MM.1S (cell line): ENCODE data around the gene NCKAP5.
"Not testable (repeated sequence)": the region's sequence is repeated elsewhere in the genome, so short reads cannot be mapped to it uniquely, and the experiment has no call there.

Source experiments
- DNase-seq: peaks from one replicate; pipeline ENCODE4 v3.0.0-alpha.2; 2015
- H2AFZ ChIP-seq: fragments of 300-600 bp; sonication (generic); 2 replicates; pipeline ENCODE4 v1.6.0; 2016; ENCODE audit warnings: antibody characterized with exemption, low read length
- H3F3A ChIP-seq: fragments of 300-600 bp; sonication (generic); 2 replicates; pipeline ENCODE4 v1.6.1; 2016; ENCODE audit warnings: mild to moderate bottlenecking, antibody characterized with exemption, low read length, moderate library complexity, mixed read lengths; ENCODE audit not compliant: insufficient read depth
- H3K27ac ChIP-seq: fragments of 300-600 bp; sonication (generic); 2 replicates; pipeline ENCODE4 v1.5.1; 2016; ENCODE audit warnings: mild to moderate bottlenecking, low read length
- H3K27me3 ChIP-seq: fragments of 300-600 bp; sonication (generic); replicated peaks from 2 replicates; pipeline ENCODE4 v1.6.0; 2016; ENCODE audit warnings: low read length; ENCODE audit not compliant: insufficient read depth
- H3K36me3 ChIP-seq: fragments of 300-600 bp; sonication (generic); replicated peaks from 2 replicates; pipeline ENCODE4 v1.6.1; 2016; ENCODE audit warnings: mild to moderate bottlenecking, low read length, mixed read lengths; ENCODE audit not compliant: insufficient read depth
- H3K4me1 ChIP-seq: fragments of 300-600 bp; sonication (generic); 2 replicates; pipeline ENCODE4 v1.6.1; 2016; ENCODE audit warnings: low read length, mixed read lengths
- H3K4me2 ChIP-seq: fragments of 300-600 bp; sonication (generic); 2 replicates; pipeline ENCODE4 v1.6.0; 2016; ENCODE audit warnings: low read depth, low read length
- H3K4me3 ChIP-seq: fragments of 300-600 bp; sonication (generic); 2 replicates; pipeline ENCODE4 v1.5.1; 2016; ENCODE audit warnings: low read length, mixed read lengths
- H3K79me2 ChIP-seq: fragments of 300-600 bp; sonication (generic); 2 replicates; pipeline ENCODE4 v1.6.1; 2016; ENCODE audit warnings: mixed run types, low read length, mixed read lengths
- H3K9ac ChIP-seq: fragments of 300-600 bp; sonication (generic); 2 replicates; pipeline ENCODE4 v1.6.1; 2016; ENCODE audit warnings: low read length, mixed read lengths
- H3K9me2 ChIP-seq: fragments of 300-600 bp; sonication (generic); replicated peaks from 2 replicates; pipeline ENCODE4 v1.6.1; 2016; ENCODE audit warnings: mild to moderate bottlenecking, low read length, mixed read lengths; ENCODE audit not compliant: insufficient read depth
- H3K9me3 ChIP-seq: fragments of 300-600 bp; sonication (generic); replicated peaks from 2 replicates; pipeline ENCODE4 v1.6.1; 2016; ENCODE audit warnings: mild to moderate bottlenecking, low read length, mixed read lengths; ENCODE audit not compliant: insufficient read depth
- H4K20me1 ChIP-seq: fragments of 300-600 bp; sonication (generic); 2 replicates; pipeline ENCODE4 v1.6.1; 2016; ENCODE audit warnings: mild to moderate bottlenecking, low read length, moderate library complexity, mixed read lengths; ENCODE audit not compliant: insufficient read depth
- CTCF ChIP-seq: fragments of 300-600 bp; sonication (generic); IDR thresholded peaks from 2 replicates; pipeline ENCODE4 v1.5.1; 2016; ENCODE audit warnings: antibody characterized with exemption, low read length, mixed read lengths
- EZH2 ChIP-seq: fragments of 300-600 bp; sonication (generic); optimal IDR thresholded peaks from 2 replicates; pipeline ENCODE3; 2017; ENCODE audit warnings: low read depth, mild to moderate bottlenecking, antibody characterized with exemption, low read length, mixed read lengths
- EZH2phosphoT487 ChIP-seq: fragments of 300-600 bp; sonication (generic); IDR thresholded peaks from 2 replicates; pipeline ENCODE4 v1.6.1; 2018; ENCODE audit warnings: antibody characterized with exemption, low read length

Gene NCKAP5

GRCh38 chr2:132811148-132811915, 756.9 kb downstream of the NCKAP5 start:
- no peak overlapping the region for H2AFZ ChIP-seq
- H3K4me2 ChIP-seq, result no peak overlapping the region
- H3K27me3 ChIP-seq, result no peaks in the 10 kb centered on the region
- no peaks in the 10 kb centered on the region for H3F3A ChIP-seq
- H3K36me3 ChIP-seq, result no peaks in the 10 kb centered on the region
- no peaks in the 10 kb centered on the region for H3K9me3 ChIP-seq
- no peak for DNase-seq
- H3K79me2 ChIP-seq, result no peaks in the 10 kb centered on the region
- H3K27ac ChIP-seq, result no peak overlapping the region
- H3K9ac ChIP-seq, result no peak overlapping the region
- no peak overlapping the region for H3K4me3 ChIP-seq
- no peak for TF ChIP-seq EZH2
- no peak for TF ChIP-seq CTCF
- TF ChIP-seq EZH2phosphoT487, result no peak
- no peaks in the 10 kb centered on the region for H4K20me1 ChIP-seq
- H3K9me2 ChIP-seq, result no peaks in the 10 kb centered on the region
- no peaks in the 10 kb centered on the region for H3K4me1 ChIP-seq

- not testable (repeated sequence) for H3K79me2 ChIP-seq, H3K9me3 ChIP-seq, H2AFZ ChIP-seq, DNase-seq, H3F3A ChIP-seq, H3K36me3 ChIP-seq, H3K4me3 ChIP-seq, H3K9ac ChIP-seq, H3K9me2 ChIP-seq, H3K27me3 ChIP-seq, H3K4me1 ChIP-seq, H3K27ac ChIP-seq, H4K20me1 ChIP-seq, H3K4me2 ChIP-seq
Measured at GRCh38 chr2:132809962-132810361, 758.3 kb downstream of the NCKAP5 start.

GRCh38 chr2:132804051-132804450, 764.2 kb downstream of the NCKAP5 start:
- H3K79me2 ChIP-seq, result no peaks in the 10 kb centered on the region
- peaks cover 30% of the 10 kb centered on the region for H3K4me1 ChIP-seq
- no peaks in the 10 kb centered on the region for H3K9me3 ChIP-seq
- peak overlapping the region; percentile 43 for H3K9ac ChIP-seq
- H3K27me3 ChIP-seq, result no peaks in the 10 kb centered on the region
- peak; percentile 85 for DNase-seq
- H4K20me1 ChIP-seq, result no peaks in the 10 kb centered on the region
- H3K36me3 ChIP-seq, result no peaks in the 10 kb centered on the region
- peak overlapping the region; percentile 61 for H2AFZ ChIP-seq
- TF ChIP-seq EZH2phosphoT487 (no peak), EZH2 (no peak), CTCF (no peak)
- peak overlapping the region; percentile 78 for H3K27ac ChIP-seq
- peak overlapping the region; percentile 71 for H3K4me2 ChIP-seq
- H3F3A ChIP-seq, result 0 out of 2 replicates have a peak, but pooled peaks cover 5% of the 10 kb centered on the region
- peak overlapping the region; percentile 12; the same call in 1 of the 2 replicates for H3K4me3 ChIP-seq
- no peaks in the 10 kb centered on the region for H3K9me2 ChIP-seq

GRCh38 chr2:132798341-132798740, 769.9 kb downstream of the NCKAP5 start:
- no peak for TF ChIP-seq EZH2phosphoT487
- no peak for TF ChIP-seq CTCF
- TF ChIP-seq EZH2, result no peak
- Histone ChIP-seq H3K4me2 (no peak overlapping the region), H3K36me3 (no peaks in the 10 kb centered on the region), H3K27me3 (no peaks in the 10 kb centered on the region), H2AFZ (no peak overlapping the region), H3K27ac (no peak overlapping the region), H3K4me1 (peaks cover 13% of the 10 kb centered on the region), H3F3A (no peaks in the 10 kb centered on the region), H4K20me1 (no peaks in the 10 kb centered on the region), H3K79me2 (no peaks in the 10 kb centered on the region), H3K9me2 (no peaks in the 10 kb centered on the region), H3K4me3 (no peak overlapping the region), H3K9ac (no peak overlapping the region), H3K9me3 (no peaks in the 10 kb centered on the region)
- no peak for DNase-seq
